Left colon (tissue), 2 donors: Measurements from ENCODE around the gene DGKB. TPM values are rescaled to one million over a fixed set of nuclear protein-coding genes. Genes with fewer than 3 reads are reported as not detected.

Source experiments
- ATAC-seq: fragments of 200-7000 bp; cut with Tn5 transposase; one replicate; pipeline ENCODE4 v1.9.1; 2020; ENCODE audit warnings: mild to moderate bottlenecking, moderate library complexity
- DNase-seq, 2 donors: peaks; one replicate each; pipeline ENCODE4 v3.0.0-alpha.2; 2020
- intact Hi-C, 2 donors: fragments of 100-400 bp; cut with DNase I in 1 of 2; cut with micrococcal nuclease in 1 of 2; formaldehyde crosslinking; loops; one replicate each; pipeline versions ENCODE4 v1.11.2 to v1.14.0; 2022; cut with DNase I, micrococcal nuclease
- total RNA-seq, 2 donors: library from RNA; stranded (reverse); fragmentation: NEBNext Ultra II Directional; extraction: Animal tissue kit (Norgen Biotek cat#: 25700); gene quantifications; one replicate each; pipeline ENCODE4 v1.2.1, GENCODE V29; 2021
- donor health status: DM: no; HTN: no; CAD: no.
- donor health status: DM: yes; HTN: yes; CAD: no.

The DGKB gene
- total RNA-seq, 2 donors from 2014 or later, result 0.06 to 0.39 TPM

DNA sequence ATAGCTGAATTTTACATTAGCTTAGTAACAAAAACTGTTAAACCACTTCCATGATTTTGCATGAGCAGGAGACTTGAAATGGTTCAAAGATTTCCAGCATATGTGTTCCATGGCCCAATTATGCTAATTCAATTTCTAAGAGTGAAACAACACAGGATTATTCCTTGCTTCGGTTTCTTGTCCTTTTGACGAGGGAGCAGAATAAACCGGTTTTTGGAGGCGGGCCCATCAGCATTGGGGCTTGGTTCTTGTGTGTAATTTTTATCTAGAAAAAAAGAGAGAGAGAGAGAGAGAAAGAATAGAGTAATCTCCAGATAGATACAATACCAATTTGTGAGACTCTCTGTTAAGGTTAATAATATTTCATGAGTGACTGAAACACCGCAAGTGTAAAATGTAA lies 753.6 kb downstream of the DGKB start:
- no peak for DNase-seq
- ATAC-seq, result no peak
- intact Hi-C loops, result no loop called here

DNA sequence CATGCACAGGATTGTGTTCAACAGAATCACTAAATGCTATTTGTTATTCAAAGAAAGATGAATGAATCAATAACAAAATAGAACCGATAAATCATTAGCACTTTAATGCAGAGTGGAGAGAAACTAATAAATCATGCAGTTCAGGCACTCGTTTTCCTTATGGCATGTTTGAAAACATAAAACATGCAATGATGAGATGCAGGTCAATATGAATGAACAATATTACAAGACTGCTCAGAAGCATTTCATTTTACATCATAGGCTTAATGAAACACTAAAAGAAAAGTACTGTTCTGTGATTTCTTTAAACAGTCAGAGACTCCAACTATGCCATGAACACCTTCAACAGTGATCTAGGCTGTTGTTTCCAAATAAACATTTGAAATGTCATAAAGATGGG lies 755.0 kb downstream of the DGKB start:
- no peak for ATAC-seq
- no peak for DNase-seq
- intact Hi-C loops, result no loop called here

DNA sequence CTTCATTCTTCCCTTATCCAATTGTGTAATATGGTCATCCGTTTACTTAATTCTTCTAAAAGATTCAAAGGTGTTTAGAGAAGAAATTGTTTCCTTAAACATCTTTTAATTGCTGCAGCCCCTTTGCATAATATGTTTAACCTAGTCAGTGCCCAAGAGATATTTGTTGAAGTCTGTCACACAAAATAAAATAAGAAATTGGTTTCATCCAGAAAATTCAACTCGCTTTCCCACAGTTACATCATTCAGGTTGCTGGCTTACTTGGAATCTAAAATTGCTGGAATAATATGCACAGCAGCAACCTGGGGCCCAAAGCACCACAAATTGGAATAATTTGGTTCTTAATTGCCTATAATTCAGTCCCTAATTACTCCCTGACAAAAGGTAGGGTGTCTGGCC lies 758.0 kb downstream of the DGKB start:
- no peak for DNase-seq
- no peak for ATAC-seq
- intact Hi-C loops, result no loop called here

DNA sequence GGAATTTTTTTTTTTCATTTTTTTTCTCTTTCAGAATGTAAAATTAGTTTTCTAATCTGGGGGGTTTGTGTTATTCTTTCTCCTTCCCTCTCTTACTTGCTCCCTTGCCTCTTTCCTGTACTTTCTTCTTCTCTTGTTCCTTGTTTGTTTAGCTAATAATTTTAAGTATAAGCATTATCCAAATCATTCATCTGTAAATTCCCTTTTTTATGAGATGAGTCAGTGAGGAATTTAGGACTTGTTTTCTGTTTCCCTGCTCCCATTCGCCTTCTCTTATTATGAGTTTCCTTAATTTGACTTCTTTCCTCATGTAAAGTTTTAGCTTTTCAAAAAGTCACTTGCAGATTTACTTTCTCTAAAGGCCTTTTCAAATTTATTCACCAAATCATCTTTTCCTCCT lies 758.4 kb downstream of the DGKB start:
- DNase-seq (no peak), ATAC-seq (no peak)
- intact Hi-C loops, result no loop called here

DNA sequence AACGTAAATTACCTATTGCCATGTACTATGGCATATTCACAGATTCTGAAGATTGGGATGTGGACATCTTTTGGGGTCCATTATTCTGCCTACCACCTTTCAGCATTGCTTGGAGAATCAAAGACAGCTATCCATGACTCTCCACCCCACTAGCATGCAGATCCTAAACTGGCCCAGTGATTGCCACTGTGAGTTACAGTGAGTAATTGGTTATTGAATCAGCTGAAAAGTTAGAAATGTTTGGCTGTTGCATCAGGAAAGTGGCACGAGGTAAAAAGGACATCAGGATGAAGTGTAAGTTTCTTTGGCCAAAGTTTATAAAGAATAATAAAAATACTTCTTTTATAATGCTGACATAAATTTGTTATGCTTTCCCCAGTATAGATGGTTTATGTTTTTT lies 764.9 kb downstream of the DGKB start:
- DNase-seq (no peak), ATAC-seq (no peak)
- intact Hi-C loops, result no loop called here

DNA sequence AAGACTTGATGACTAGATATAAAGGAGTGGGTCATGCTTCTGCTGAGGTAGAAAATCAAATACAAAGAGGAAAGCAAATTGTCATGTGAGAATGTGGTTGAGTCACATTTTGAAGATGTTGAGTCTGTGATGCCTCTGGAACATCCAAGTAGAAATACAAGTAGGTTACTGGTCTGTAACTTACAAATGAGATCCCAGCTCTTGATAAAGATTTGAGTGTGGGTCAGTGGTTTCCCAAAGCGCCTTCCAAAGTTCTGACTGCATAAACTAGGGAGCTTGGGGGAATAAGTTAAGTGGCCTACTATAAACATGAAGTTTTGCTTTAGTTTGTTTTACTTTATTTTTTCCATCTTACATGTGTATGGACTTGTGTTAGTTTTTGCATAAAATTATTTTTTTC lies 768.8 kb downstream of the DGKB start:
- intact Hi-C loops, result no loop called here
- DNase-seq (no peak), ATAC-seq (no peak)

DNA sequence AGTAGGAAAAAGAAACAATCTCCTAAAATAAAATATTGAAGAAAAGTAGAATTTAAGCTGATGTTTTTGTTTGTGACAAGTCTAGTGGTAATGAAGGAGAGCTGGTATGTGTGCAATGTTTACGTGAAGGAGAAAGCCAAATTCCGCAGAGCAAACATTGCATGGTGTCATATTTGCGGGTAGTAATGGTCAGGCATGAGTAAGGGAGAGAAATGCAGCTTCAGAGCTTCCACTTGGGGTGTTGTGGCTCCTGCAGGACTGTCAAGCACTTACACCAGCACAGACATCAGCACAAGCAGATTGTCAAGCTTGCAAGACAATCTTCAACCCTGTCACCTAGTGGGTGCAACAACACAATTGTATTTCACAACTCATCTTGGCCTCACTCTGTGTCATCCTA lies 776.6 kb downstream of the DGKB start:
- DNase-seq, result no peak
- no peak for ATAC-seq
- intact Hi-C loops, result no loop called here

DNA sequence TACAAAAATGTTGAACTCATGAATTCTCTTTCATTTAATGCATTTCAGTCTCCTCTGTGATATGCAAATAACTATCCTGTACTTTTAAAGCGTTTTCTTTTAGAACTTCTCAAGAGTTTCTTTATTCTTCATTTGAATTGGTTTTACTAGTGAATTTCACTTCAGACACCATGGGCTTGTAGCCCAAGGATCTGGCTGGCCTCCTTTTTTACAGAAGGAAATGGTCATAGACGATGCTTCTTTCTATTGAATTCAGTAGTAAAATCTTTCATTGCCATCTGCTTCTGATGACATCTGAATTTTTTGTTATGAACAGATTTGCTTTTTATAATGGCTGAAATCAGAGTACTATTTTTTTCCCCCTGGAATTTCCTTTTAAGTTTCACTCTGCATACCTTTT lies 777.8 kb downstream of the DGKB start:
- intact Hi-C loops, result no loop called here
- no peak for ATAC-seq
- DNase-seq, result no peak

DNA sequence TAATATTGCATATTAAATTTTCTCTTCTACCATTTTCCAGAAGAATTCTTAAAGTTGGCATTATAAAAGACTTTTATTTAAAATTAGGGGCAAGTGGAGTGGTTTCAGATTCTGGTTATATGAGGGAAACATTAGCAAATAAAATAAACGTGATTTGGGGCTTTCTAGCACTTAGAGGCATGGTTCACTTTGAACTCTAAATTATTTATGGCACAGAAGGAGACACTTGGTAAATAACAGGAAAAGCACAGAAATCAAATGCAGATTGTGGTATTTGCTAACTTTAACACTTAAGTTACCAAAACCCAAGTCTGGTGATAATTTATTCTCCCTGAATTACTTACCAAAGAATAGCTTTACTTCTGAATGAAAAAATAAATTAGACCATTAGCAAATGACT lies 778.6 kb downstream of the DGKB start:
- ATAC-seq (no peak), DNase-seq (no peak)
- intact Hi-C loops, result no loop called here

DNA sequence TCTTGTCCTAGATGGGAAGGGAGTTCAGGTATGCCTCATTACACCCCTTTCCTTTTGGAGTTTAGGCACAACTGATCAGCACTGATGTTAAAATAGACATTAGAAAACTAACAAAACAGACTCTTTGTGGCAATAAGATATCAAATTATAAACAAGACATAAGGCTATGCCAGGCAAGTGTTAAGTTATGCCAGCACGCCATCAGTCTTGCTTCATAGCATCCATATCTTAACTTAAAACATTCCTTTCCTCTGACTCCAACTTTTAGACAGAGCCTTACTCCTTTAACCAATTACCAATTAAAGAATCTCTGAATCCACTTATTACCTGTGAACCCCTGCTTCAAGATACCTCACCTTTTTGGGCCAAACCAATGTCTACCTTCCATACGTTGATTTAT lies 786.9 kb downstream of the DGKB start:
- intact Hi-C loops, result no loop called here
- no peak for ATAC-seq
- no peak for DNase-seq

DNA sequence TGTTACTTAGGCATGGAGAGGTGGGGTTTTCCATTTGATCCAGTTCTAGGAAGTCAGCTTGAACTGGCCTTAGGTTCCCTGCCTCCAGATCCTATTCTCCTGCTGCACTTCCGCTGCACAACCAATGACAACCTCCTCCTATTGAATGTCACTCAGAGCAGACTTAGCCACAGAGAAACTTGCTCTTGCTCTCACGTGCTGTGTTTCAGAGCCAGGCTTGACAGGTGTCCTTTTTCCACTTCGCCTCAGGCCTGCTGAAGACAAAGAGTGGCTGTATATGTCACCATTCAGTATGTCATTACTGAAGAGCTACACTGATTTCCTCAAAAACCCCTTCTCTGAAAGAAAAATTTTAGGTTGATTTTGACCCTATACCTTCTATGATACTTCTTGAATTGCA lies 797.7 kb downstream of the DGKB start:
- DNase-seq (no peak), ATAC-seq (no peak)
- intact Hi-C loops, result no loop called here

DNA sequence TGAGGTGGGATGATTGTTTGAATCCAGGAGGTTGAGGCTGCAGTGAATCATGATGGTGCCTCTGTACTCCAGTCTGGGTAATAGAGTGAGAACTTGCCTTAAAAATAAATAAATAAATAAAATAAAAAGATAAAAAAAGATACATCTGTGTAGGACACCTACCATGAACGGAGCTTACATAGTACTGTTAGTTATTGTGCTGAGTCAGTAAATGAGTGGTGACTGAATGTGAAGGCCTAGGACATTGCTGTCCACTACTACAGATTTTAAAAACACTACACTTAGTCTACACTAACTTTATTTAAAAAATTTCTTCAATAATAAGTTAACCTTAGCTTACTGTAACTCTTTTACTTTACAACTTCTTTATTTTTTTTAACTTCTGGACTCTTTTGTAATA lies 806.4 kb downstream of the DGKB start:
- ATAC-seq (no peak), DNase-seq (no peak)
- intact Hi-C loops, result no loop called here

DNA sequence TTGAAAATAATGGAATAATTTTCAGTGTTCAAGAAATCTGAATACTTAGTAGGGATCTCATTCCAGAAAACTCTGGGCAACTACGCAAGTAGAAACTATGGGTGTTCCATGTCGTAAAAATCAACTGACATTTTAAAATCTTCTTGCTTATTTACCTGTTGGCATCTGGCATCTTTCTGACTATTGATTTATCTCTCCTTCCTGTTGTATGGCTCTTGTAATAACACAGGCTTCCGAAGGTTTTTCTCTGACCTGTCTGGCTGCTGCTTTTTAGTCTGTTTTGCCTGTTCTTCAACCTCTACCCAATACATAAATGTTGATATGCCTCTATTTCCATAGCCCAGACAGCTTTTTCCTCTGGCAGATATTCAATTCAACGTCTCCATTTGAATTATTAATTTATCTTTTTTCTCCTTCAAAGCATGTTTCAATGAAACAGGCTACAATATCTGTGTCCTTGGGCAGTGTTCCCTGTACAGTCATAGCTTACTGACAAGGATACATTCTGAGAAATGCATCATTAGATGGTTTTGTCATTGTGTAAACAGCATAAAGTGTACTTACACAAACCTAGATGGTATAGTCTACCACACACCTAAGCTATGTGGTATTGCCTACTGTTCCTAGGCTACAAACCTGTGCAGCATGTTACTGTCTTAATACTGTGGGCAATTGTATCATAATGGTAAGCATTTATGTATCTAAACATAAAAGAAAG lies 807.2 kb downstream of the DGKB start:
- no peak for ATAC-seq
- DNase-seq, result no peak
- intact Hi-C loops, result no loop called here
